Endothelial cell of umbilical vein (primary cell): ENCODE measurements around the gene SCNM1. TPM values are rescaled to one million over a fixed set of nuclear protein-coding genes. Genes with fewer than 3 reads are reported as not detected.

Experiments used
- BruUV-seq: library from RNA; stranded (reverse); fragments of 400-500 nt; replicated peaks from 2 replicates; lab custom pipeline; 2021; lab: Mats Ljungman, UMichigan
- CTCF ChIA-PET: fragments of 300-600, 350-600 bp; sonication (Branson Sonifier 250); formaldehyde crosslinking; loops from one replicate; lab custom pipeline; 2021; ENCODE audit warnings: antibody characterized with exemption, inconsistent platforms; lab: Charles Lee
- POLR2A ChIA-PET: fragments of 300-600, 350-600 bp; sonication (Branson Sonifier 250); formaldehyde crosslinking; loops from one replicate; lab custom pipeline; 2021; ENCODE audit warnings: antibody characterized with exemption, inconsistent platforms; lab: Charles Lee
- DNase-seq: peaks from one replicate; pipeline ENCODE4 v3.0.0-alpha.2; 2011; ENCODE audit warnings: low read depth, low spot score
- FAIRE-seq: peaks from 2 replicates; lab custom pipeline; 2011; peaks lifted over from hg19 to GRCh38; lab: Jason Lieb, UNC
- H2AFZ ChIP-seq: 2 replicates; pipeline ENCODE4 v1.6.0; 2012; ENCODE audit warnings: low read depth, low read length, control low read depth, inconsistent platforms
- H3K27ac ChIP-seq: 2 replicates; pipeline ENCODE4 v1.5.1; 2011; ENCODE audit warnings: low read depth, mild to moderate bottlenecking, control low read depth, low read length, moderate library complexity; ENCODE audit not compliant: insufficient read depth
- H3K27me3 ChIP-seq, 2 experiments: 2 replicates each; pipeline versions ENCODE4 v1.6.0 to v1.6.1; 2011; ENCODE audit warnings: low read length in 2 of 2, mixed read lengths in 1 of 2; ENCODE audit not compliant: control insufficient read depth in 2 of 2, insufficient read depth in 2 of 2
- H3K36me3 ChIP-seq, 2 experiments: 2 replicates in 1 of 2; 3 replicates in 1 of 2; pipeline ENCODE4 v1.5.1; 2011; ENCODE audit warnings: low read length in 2 of 2, mild to moderate bottlenecking in 1 of 2, moderate library complexity in 1 of 2; ENCODE audit not compliant: control insufficient read depth in 2 of 2, insufficient read depth in 2 of 2; ENCODE audit errors: extremely low read depth in 1 of 2
- H3K4me1 ChIP-seq: 3 replicates; pipeline ENCODE4 v1.5.1; 2011; ENCODE audit warnings: mild to moderate bottlenecking, low read length; ENCODE audit not compliant: control insufficient read depth, insufficient read depth; ENCODE audit errors: extremely low read depth
- H3K4me2 ChIP-seq: 2 replicates; pipeline ENCODE4 v1.6.1; 2011; ENCODE audit warnings: low read length, control low read depth, mixed read lengths; ENCODE audit not compliant: insufficient read depth
- H3K4me3 ChIP-seq, 3 experiments: fragments of 200-600 bp in 1 of 3; sonication (generic), shearing (Covaris generic) in 1 of 3; replicated peaks in 1 of 3; 2 replicates each; pipeline ENCODE4 v1.5.1; 2011 to 2016; ENCODE audit warnings: control low read depth in 3 of 3, low read length in 3 of 3, mild to moderate bottlenecking in 2 of 3, inconsistent platforms in 1 of 3, low read depth in 1 of 3, moderate library complexity in 1 of 3; ENCODE audit not compliant: insufficient read depth in 1 of 3
- H3K79me2 ChIP-seq: 2 replicates; pipeline ENCODE4 v1.6.0; 2012; ENCODE audit warnings: low read length, inconsistent platforms; ENCODE audit not compliant: control insufficient read depth, insufficient read depth
- H3K9ac ChIP-seq: replicated peaks from 2 replicates; pipeline ENCODE3; 2011; ENCODE audit warnings: low read length, control low read depth; ENCODE audit not compliant: insufficient read depth; ENCODE audit errors: extremely low read depth
- H3K9me1 ChIP-seq: replicated peaks from 3 replicates; pipeline ENCODE4 v1.6.0; 2011; ENCODE audit warnings: mild to moderate bottlenecking, low read length; ENCODE audit not compliant: control insufficient read depth, insufficient read depth; ENCODE audit errors: extremely low read depth
- H3K9me3 ChIP-seq: replicated peaks from 2 replicates; pipeline ENCODE4 v1.5.1; 2012; ENCODE audit warnings: low read length, inconsistent platforms; ENCODE audit not compliant: control insufficient read depth, insufficient read depth
- H4K20me1 ChIP-seq: replicated peaks from 2 replicates; pipeline ENCODE3; 2011; ENCODE audit warnings: mild to moderate bottlenecking, low read length; ENCODE audit not compliant: control insufficient read depth, insufficient read depth; ENCODE audit errors: extremely low read depth
- CTCF ChIP-seq, 2 donors: IDR thresholded peaks; 1 replicate in 1 of 2; 2 replicates in 1 of 2; pipeline ENCODE4 v1.5.1; 2011; ENCODE audit warnings: low read length in 2 of 2, mild to moderate bottlenecking in 2 of 2, moderate library complexity in 2 of 2, control low read depth in 1 of 2, inconsistent platforms in 1 of 2, low read depth in 1 of 2; ENCODE audit not compliant: insufficient read depth in 1 of 2; ENCODE audit errors: extremely low read depth in 1 of 2
- EZH2 ChIP-seq: IDR thresholded peaks from 2 replicates; pipeline ENCODE4 v1.6.1; 2012; ENCODE audit warnings: borderline replicate concordance, low read depth, mild to moderate bottlenecking, moderate library complexity, low read length, inconsistent platforms; ENCODE audit not compliant: severe bottlenecking
- FOS ChIP-seq: IDR thresholded peaks from 2 replicates; pipeline ENCODE4 v1.6.1; 2011; ENCODE audit warnings: mild to moderate bottlenecking, low read length, moderate library complexity, borderline replicate concordance; ENCODE audit not compliant: insufficient read depth
- GATA2 ChIP-seq: IDR thresholded peaks from 2 replicates; pipeline ENCODE4 v1.7.0; 2011; ENCODE audit warnings: low read depth, mild to moderate bottlenecking, moderate library complexity, mixed read lengths, low read length; ENCODE audit not compliant: insufficient read length, insufficient read depth
- JUN ChIP-seq: IDR thresholded peaks from 2 replicates; pipeline ENCODE4 v1.6.1; 2011; ENCODE audit warnings: borderline replicate concordance, low read depth; ENCODE audit not compliant: insufficient read length, insufficient read depth
- MYC ChIP-seq: IDR thresholded peaks from one replicate; pipeline ENCODE4 v1.6.1; 2011; ENCODE audit warnings: mild to moderate bottlenecking, low read depth, low read length
- POLR2A ChIP-seq: IDR thresholded peaks from 2 replicates; pipeline ENCODE4 v1.6.1; 2012; ENCODE audit warnings: low read depth, mild to moderate bottlenecking, control low read depth, low read length
- POLR2AphosphoS5 ChIP-seq: IDR thresholded peaks from 2 replicates; pipeline ENCODE4 v1.6.1; 2012; ENCODE audit warnings: low read depth, mild to moderate bottlenecking, control low read depth, low read length, moderate library complexity; ENCODE audit not compliant: insufficient read depth
- dilution Hi-C: fragments of 300-500 bp; cut with MboI; formaldehyde crosslinking; loops from one replicate; pipeline ENCODE4 v1.15.0; 2019; ENCODE audit warnings: low sequenced_read_pairs; ENCODE audit not compliant: extremely low pct_ligation_motif_present
- intact Hi-C: fragments of 100-400 bp; cut with micrococcal nuclease; formaldehyde crosslinking; loops from one replicate; pipeline ENCODE4 v1.10.0; 2022
- polyA plus RNA-seq, 4 experiments: library from polyadenylated mRNA; depleted of rRNA in 3 of 4; stranded (reverse) in 3 of 4; unstranded in 1 of 4; fragments of >200 nt; gene quantifications; 2 replicates each; pipeline versions ENCODE4 v1.2.1 to v1.2.3, GENCODE V29; 2011 to 2012; ENCODE audit warnings: missing spikeins in 1 of 4
- total RNA-seq: library from RNA; stranded (reverse); gene quantifications from 2 replicates; pipeline ENCODE4 v1.2.3, GENCODE V29; 2021
- TF ChIP-seq, protein P1 (sequence below): IDR thresholded peaks from 2 replicates; pipeline ENCODE4 v1.6.1; 2011; ENCODE audit not compliant: insufficient read depth, insufficient read length

The SCNM1 gene
- total and polyA plus RNA-seq, 2 donors (not counting 3 experiments of a cell fraction or from before 2014, with no cell fraction given), result 17.3 to 43.1 TPM

DNA sequence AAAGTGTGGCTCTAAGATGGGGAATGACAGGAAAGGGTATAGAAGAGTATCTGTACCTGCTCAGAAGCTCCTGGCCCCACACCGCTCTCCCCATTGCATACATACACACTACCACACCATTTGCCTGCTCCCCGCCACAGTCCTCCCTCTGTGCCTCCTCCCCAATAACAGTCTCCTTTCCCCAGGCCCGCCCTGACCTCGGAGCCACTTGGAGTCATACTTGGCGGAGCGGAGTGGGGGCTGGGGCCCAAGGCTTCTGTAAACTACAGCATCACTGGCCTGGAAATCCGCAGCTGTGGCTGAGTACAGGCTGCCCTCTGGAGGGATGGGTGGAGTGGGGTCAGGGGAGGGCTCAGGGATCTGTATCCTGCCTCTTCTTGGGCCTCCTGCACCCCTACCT, 28.2 kb upstream of the SCNM1 start:
- no peak overlapping the region for H3K27ac ChIP-seq
- intact Hi-C loops (no loop called here), dilution Hi-C loops (no loop called here)
- H3K9me3 ChIP-seq, result no peaks in the 10 kb centered on the region
- peaks cover 2 to 69% of the 10 kb centered on the region in 2 experiments for H3K36me3 ChIP-seq
- DNase-seq (no peak), FAIRE-seq (no peak)
- no peak overlapping the region for H3K4me3 ChIP-seq
- H2AFZ ChIP-seq, result no peak overlapping the region
- ChIA-PET POLR2A (no interaction called here), CTCF (interaction anchor here (1.0 to 1.2 kb wide), 2 partner anchors 8 to 38 kb away, joined by 3 read pairs; no protein-coding TSS in a partner anchor)
- H3K27me3 ChIP-seq, result no peaks in the 10 kb centered on the region
- H4K20me1 ChIP-seq, result no peaks in the 10 kb centered on the region
- H3K4me2 ChIP-seq, result no peak overlapping the region
- H3K4me1 ChIP-seq, result no peaks in the 10 kb centered on the region
- no TSS peak for BruUV-seq
- no peaks in the 10 kb centered on the region for H3K9me1 ChIP-seq
- H3K79me2 ChIP-seq, result no peaks in the 10 kb centered on the region
- H3K9ac ChIP-seq, result no peak overlapping the region
- TF ChIP-seq GATA2 (no peak), CTCF (IDR thresholded peaks at IDR 0.05; ENCODE audit: extremely low read depth in 1 of 2, insufficient read depth in 1 of 2, low read depth in 1 of 2, low read length in 2 of 2) (no peak), FOS (no peak), EZH2 (no peak), POLR2AphosphoS5 (no peak), POLR2A (no peak), JUN (no peak), MYC (no peak)
- TF ChIP-seq, protein P1, sequence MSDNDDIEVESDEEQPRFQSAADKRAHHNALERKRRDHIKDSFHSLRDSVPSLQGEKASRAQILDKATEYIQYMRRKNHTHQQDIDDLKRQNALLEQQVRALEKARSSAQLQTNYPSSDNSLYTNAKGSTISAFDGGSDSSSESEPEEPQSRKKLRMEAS, result no peak
